ENCODE data around the gene CRTC3. TPM values are rescaled to one million over a fixed set of nuclear protein-coding genes. Genes with fewer than 3 reads are reported as not detected.
A peak's percentile ranks its signal among the peaks of the same experiment; 100 is the strongest.

Gene CRTC3
- total RNA-seq, 2 experiments from 2014 or later, result 90.7 to 92.4 TPM

DNA sequence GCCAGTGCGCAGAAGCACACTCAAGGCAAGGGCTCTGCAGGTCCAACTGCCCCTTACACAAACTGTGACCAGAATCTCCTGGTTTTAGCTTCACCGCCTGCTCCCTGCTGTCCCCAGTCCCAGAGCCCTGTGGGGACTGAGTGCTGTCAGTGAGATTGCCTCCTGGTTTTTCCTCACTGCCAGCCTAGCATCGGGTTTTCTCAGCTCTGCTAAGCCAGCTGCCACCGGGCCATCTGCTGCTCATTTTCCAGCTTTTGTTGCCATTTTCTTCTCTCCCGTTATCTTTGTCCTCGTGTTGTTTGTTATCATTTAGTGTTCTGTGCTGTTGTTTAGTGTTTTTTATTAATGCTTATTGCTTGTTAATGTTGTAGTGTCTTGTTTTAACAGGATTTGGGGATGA is 108.0 kb downstream of the CRTC3 start:
- no peaks in the 10 kb centered on the region for H3K27me3 Mint-ChIP-seq
- Histone ChIP-seq H3K27me3 (ENCODE audit: control insufficient read depth in 1 of 2, insufficient read depth in 2 of 2, low read length in 2 of 2) (no peaks in the 10 kb centered on the region), H3K4me3 (ENCODE audit: low read length) (no peak overlapping the region), H3K4me1 (ENCODE audit: insufficient read depth, low read length) (no peaks in the 10 kb centered on the region), H3K9me3 (ENCODE audit: control insufficient read depth in 1 of 2, insufficient read depth in 1 of 2, low read length in 2 of 2) (peaks cover 0 to under 1% of the 10 kb centered on the region in 2 experiments), H3K27ac (ENCODE audit: low read depth in 1 of 2, low read length in 2 of 2) (no peak overlapping the region), H3K36me3 (ENCODE audit: insufficient read depth, low read length) (peaks cover 62% of the 10 kb centered on the region)
- no peaks in the 10 kb centered on the region for H3K4me1 Mint-ChIP-seq (ENCODE audit: low read depth)
- H3K4me3 Mint-ChIP-seq, result no peak overlapping the region
- no peak for DNase-seq
- ATAC-seq (ENCODE audit: poor library complexity), result no peak
- no peaks in the 10 kb centered on the region for H3K9me3 Mint-ChIP-seq
- POLR2A ChIA-PET, result interaction anchor here (1.0 kb wide), 1 partner anchor 79 kb away, joined by 3 read pairs; the partner anchor contains the start of gene BLM
- H3K36me3 Mint-ChIP-seq (ENCODE audit: low read depth), result peaks cover 66% of the 10 kb centered on the region
- CTCF ChIA-PET, result interaction anchor here (0.9 kb wide), 1 partner anchor 10 kb away, joined by 3 read pairs; no protein-coding TSS in a partner anchor
- no peak for TF ChIP-seq CTCF (IDR thresholded peaks at IDR 0.05)
- intact Hi-C loops (cut with DNase I, micrococcal nuclease), result no loop called here
- no peak overlapping the region for H3K27ac Mint-ChIP-seq

DNA sequence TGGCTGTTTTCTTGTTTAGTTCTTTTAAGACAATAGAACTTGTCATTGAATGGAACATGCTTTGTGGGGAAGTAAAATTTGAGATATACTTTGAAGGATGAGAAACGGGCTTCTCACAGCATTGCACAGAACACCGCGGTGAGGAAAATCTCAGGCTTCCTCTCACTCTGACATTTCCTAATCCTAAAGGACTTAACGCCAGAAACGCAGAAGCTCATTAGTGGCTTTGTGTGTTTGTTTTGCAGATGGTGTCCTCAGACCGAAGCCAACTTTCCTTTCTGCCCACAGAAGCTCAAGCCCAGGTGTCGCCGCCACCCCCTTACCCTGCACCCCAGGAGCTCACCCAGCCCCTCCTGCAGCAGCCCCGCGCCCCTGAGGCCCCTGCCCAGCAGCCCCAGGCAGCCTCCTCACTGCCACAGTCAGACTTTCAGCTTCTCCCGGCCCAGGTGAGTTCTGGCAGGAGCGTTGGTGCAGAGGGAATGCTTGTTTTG is 108.5 kb downstream of the CRTC3 start:
- DNase-seq (no peak), ATAC-seq (ENCODE audit: poor library complexity) (no peak)
- H3K4me1 ChIP-seq (ENCODE audit: insufficient read depth, low read length), result no peaks in the 10 kb centered on the region
- intact Hi-C loops (cut with DNase I, micrococcal nuclease), result no loop called here
- no peak overlapping the region for H3K4me3 Mint-ChIP-seq
- H3K36me3 Mint-ChIP-seq (ENCODE audit: low read depth), result peaks cover 66% of the 10 kb centered on the region
- H3K27me3 ChIP-seq (ENCODE audit: control insufficient read depth in 1 of 2, insufficient read depth in 2 of 2, low read length in 2 of 2), result no peaks in the 10 kb centered on the region
- no peaks in the 10 kb centered on the region for H3K4me1 Mint-ChIP-seq (ENCODE audit: low read depth)
- no peak overlapping the region for H3K27ac ChIP-seq (ENCODE audit: low read depth in 1 of 2, low read length in 2 of 2)
- ChIA-PET POLR2A (interaction anchor here (1.0 kb wide), 1 partner anchor 79 kb away, joined by 3 read pairs; the partner anchor contains the start of gene BLM), CTCF (interaction anchor here (0.9 kb wide), 1 partner anchor 10 kb away, joined by 3 read pairs; no protein-coding TSS in a partner anchor)
- no peaks in the 10 kb centered on the region for H3K27me3 Mint-ChIP-seq
- H3K27ac Mint-ChIP-seq, result peak overlapping the region; percentile 30
- no peaks in the 10 kb centered on the region for H3K9me3 Mint-ChIP-seq
- TF ChIP-seq CTCF (IDR thresholded peaks at IDR 0.05), result no peak
- H3K4me3 ChIP-seq (ENCODE audit: low read length), result no peak overlapping the region
- H3K9me3 ChIP-seq (ENCODE audit: control insufficient read depth in 1 of 2, insufficient read depth in 1 of 2, low read length in 2 of 2), result peaks cover 0 to 6% of the 10 kb centered on the region in 2 experiments
- peaks cover 62% of the 10 kb centered on the region for H3K36me3 ChIP-seq (ENCODE audit: insufficient read depth, low read length)

GRCh38 chr15:90638963-90639362 is 109.2 kb downstream of the CRTC3 start:
- H3K9me3 Mint-ChIP-seq, result no peaks in the 10 kb centered on the region
- peaks cover 61% of the 10 kb centered on the region for H3K36me3 ChIP-seq (ENCODE audit: insufficient read depth, low read length)

More at GRCh38 chr15:90638963-90639362, 109.2 kb downstream of the CRTC3 start:
- Mint-ChIP-seq H3K27me3 (no peaks in the 10 kb centered on the region), H3K4me3 (no peak overlapping the region), H3K4me1 (ENCODE audit: low read depth) (no peaks in the 10 kb centered on the region), H3K36me3 (ENCODE audit: low read depth) (peaks cover 66% of the 10 kb centered on the region), H3K27ac (peak overlapping the region; percentile 30)
- POLR2A ChIA-PET, result no interaction called here
- DNase-seq (no peak), ATAC-seq (ENCODE audit: poor library complexity) (no peak)
- Histone ChIP-seq H3K27me3 (ENCODE audit: control insufficient read depth in 1 of 2, insufficient read depth in 2 of 2, low read length in 2 of 2) (no peaks in the 10 kb centered on the region), H3K9me3 (ENCODE audit: control insufficient read depth in 1 of 2, insufficient read depth in 1 of 2, low read length in 2 of 2) (peaks cover 0 to 6% of the 10 kb centered on the region in 2 experiments), H3K27ac (ENCODE audit: low read depth in 1 of 2, low read length in 2 of 2) (no peak overlapping the region), H3K4me3 (ENCODE audit: low read length) (no peak overlapping the region), H3K4me1 (ENCODE audit: insufficient read depth, low read length) (no peaks in the 10 kb centered on the region)
- TF ChIP-seq CTCF (IDR thresholded peaks at IDR 0.05), result no peak
- intact Hi-C loops (cut with DNase I, micrococcal nuclease), result no loop called here
- CTCF ChIA-PET, result no interaction called here

Measured in CD4-positive, alpha-beta T cell (primary cell).